ENCODE measurements around the gene THOC2.
"Not testable (repeated sequence)": the region's sequence is repeated elsewhere in the genome, so short reads cannot be mapped to it uniquely, and the experiment has no call there.

DNA sequence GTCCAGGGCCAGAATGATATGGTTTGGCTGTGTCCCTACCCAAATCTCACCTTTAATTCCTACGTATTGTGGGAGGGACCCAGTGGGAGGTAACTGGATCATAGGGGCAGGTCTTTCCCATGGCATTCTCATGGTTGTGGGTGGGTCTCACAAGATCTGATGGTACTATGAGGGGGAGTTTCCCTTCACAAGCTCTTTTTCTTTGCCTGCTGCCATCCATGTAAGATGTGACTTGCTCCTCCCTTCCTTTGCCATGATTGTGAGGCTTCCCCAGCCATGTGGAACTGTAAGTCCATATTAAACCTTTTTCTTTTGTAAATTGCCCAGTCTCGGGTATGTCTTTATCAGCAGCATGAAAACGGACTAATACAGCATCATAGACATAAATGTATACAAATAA lies 27.0 kb upstream of the THOC2 start:
- TF ChIP-seq CTCF (IDR thresholded peaks at IDR 0.05; ENCODE audit: insufficient read depth, low read length); GABPA (IDR thresholded peaks at IDR 0.05; ENCODE audit: low read depth); REST (IDR thresholded peaks at IDR 0.05; ENCODE audit: insufficient replicate concordance, low read depth); POLR2AphosphoS5 (IDR thresholded peaks at IDR 0.05; ENCODE audit: low read depth); SPI1 (IDR thresholded peaks at IDR 0.05; ENCODE audit: borderline replicate concordance, low read depth): not testable (repeated sequence)
